ENCODE data around the gene MBTPS1. TPM values are rescaled to one million over a fixed set of nuclear protein-coding genes. Genes with fewer than 3 reads are reported as not detected.

Gene MBTPS1
- total and polyA plus RNA-seq, 9 of the 15 experiments (the other 6 are each of a cell fraction or from before 2014, with no cell fraction given), result 2.8 to 57.6 (median 43.8) TPM

- no peak for TF ChIP-seq RBM15 (IDR thresholded peaks at IDR 0.05; ENCODE audit: insufficient read depth, low read length)
- TF ChIP-seq CHD4 (IDR thresholded peaks at IDR 0.05; ENCODE audit: insufficient read depth, insufficient replicate concordance, low read depth, low read length, poor library complexity, severe bottlenecking), result no peak
- TF ChIP-seq ID3 (CRISPR knock-in tag; IDR thresholded peaks at IDR 0.05), result no peak
- no peak for TF ChIP-seq ID3 (tag; IDR thresholded peaks at IDR 0.05)
- no peak for TF ChIP-seq ZBTB12 (CRISPR knock-in tag; IDR thresholded peaks at IDR 0.05)
- TF ChIP-seq RBFOX2 (IDR thresholded peaks at IDR 0.05; ENCODE audit: low read depth, low read length), result no peak
- TF ChIP-seq HNRNPH1 (optimal IDR thresholded peaks at IDR 0.05; ENCODE audit: low read depth, low read length), result no peak
- TF ChIP-seq GTF3C2 (IDR thresholded peaks at IDR 0.05; ENCODE audit: borderline replicate concordance, extremely low read depth, insufficient read length), result no peak
These were observed 74.9 kb downstream of the MBTPS1 start (continued) for GRCh38 chr16:84041881-84042280.
